Gastrocnemius medialis (tissue), 4 donors: Measurements from ENCODE around the gene RAB9A. TPM values are rescaled to one million over a fixed set of nuclear protein-coding genes. Genes with fewer than 3 reads are reported as not detected.

Experiments
- ATAC-seq, 2 donors: fragments of 150-250 bp; one replicate each; pipeline ENCODE4 v1.9.1; 2016
- DNase-seq, 2 donors: peaks; one replicate each; pipeline ENCODE4 v3.0.0-alpha.2; 2019
- H3K27ac ChIP-seq, 4 donors: fragments of 200-600 bp; sonication (generic); 1 replicate in 1 of 4; 2 replicates in 3 of 4; pipeline ENCODE4 v1.5.1; 2016 to 2018; ENCODE audit warnings: mild to moderate bottlenecking in 2 of 4, moderate library complexity in 1 of 4
- H3K27me3 ChIP-seq, 3 donors: fragments of 200-600 bp; sonication (generic) in 2 of 3; 1 replicate in 1 of 3; 2 replicates in 2 of 3; pipeline versions ENCODE4 v1.5.1 to v1.6.0; 2016 to 2019; ENCODE audit warnings: mild to moderate bottlenecking in 1 of 3, moderate library complexity in 1 of 3
- H3K36me3 ChIP-seq, 2 donors: fragments of 200-600 bp; sonication (generic) in 1 of 2; one replicate each; pipeline ENCODE4 v1.5.1; 2017 to 2018
- H3K4me1 ChIP-seq, 2 donors: fragments of 200-600 bp; sonication (generic) in 1 of 2; one replicate each; pipeline ENCODE4 v1.5.1; 2016 to 2017; ENCODE audit warnings: mild to moderate bottlenecking in 2 of 2
- H3K4me3 ChIP-seq, 4 donors: fragments of 200-600 bp; sonication (generic) in 3 of 4; 1 replicate in 1 of 4; 2 replicates in 3 of 4; pipeline ENCODE4 v1.5.1; 2016 to 2019; ENCODE audit warnings: mild to moderate bottlenecking in 2 of 4
- H3K9me3 ChIP-seq, 3 donors: fragments of 200-600 bp; sonication (generic) in 2 of 3; 1 replicate in 1 of 3; 2 replicates in 2 of 3; pipeline ENCODE4 v1.5.1; 2016 to 2019
- POLR2A ChIP-seq, 2 donors: fragments of 450-650 bp; IDR thresholded peaks; one replicate each; pipeline ENCODE4 v1.6.1; 2017; ENCODE audit warnings: antibody characterized with exemption in 2 of 2, mild to moderate bottlenecking in 2 of 2, moderate library complexity in 2 of 2
- in situ Hi-C, 4 donors: fragments of 200-750 bp; cut with MboI; loops; one replicate each; pipeline versions ENCODE4 v1.15.0 to v1.8.0; 2017; ENCODE audit warnings: low sequenced_read_pairs in 4 of 4
- intact Hi-C: fragments of 100-400 bp; cut with DNase I; formaldehyde crosslinking; loops from one replicate; pipeline ENCODE4 v1.15.1; 2023; ENCODE audit warnings: low total_unique reads
- total RNA-seq, 4 donors: library from RNA; depleted of rRNA; stranded (reverse); fragments of >200 nt; gene quantifications; one replicate each; pipeline versions ENCODE4 v1.1.0 to v1.2.3, GENCODE V29; 2016
- TF ChIP-seq, protein P1 (sequence below), 5 experiments: fragments of 450-650 bp in 3 of 5; fragments of 200-600 bp in 2 of 5; sonication (generic) in 2 of 5; IDR thresholded peaks in 4 of 5; conservative IDR thresholded peaks in 1 of 5; 1 replicate in 4 of 5; 2 replicates in 1 of 5; pipeline ENCODE4 v1.5.1; 2016 to 2019; ENCODE audit warnings: antibody characterized with exemption in 5 of 5, mild to moderate bottlenecking in 3 of 5, moderate library complexity in 3 of 5

The RAB9A gene
- total RNA-seq, 4 donors from 2014 or later = 15.0 to 21.7 (median 18.5) TPM

DNA sequence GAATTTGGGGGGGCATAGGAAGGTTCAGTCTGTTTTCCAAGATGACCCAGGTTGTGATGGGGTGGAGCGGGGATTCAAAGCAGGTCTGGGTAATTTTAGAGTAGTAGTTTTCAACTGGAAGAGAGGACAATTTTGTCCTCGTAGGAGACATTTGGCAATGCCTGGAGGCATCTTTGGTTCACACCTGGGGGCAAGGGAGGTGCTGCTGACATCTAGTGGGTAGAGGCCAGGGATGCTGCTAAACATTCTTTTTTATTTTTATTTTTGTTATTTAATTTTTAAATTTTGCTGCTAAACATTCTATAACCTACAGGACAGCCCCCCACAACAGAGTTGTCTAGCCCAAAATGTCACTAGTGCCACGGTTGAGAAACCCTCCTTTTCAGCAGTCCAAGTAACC, 1.9 kb downstream of the RAB9A start:
- no peak for ATAC-seq
- in situ Hi-C loops = no loop called here
- intact Hi-C loops = no loop called here
- Histone ChIP-seq H3K4me3 (peak overlapping the region in 2 of 4 donors; percentile 74 to 82), H3K36me3 (no peaks in the 10 kb centered on the region), H3K9me3 (no peaks in the 10 kb centered on the region), H3K27ac (peak overlapping the region; percentile 91 to 98 (median 94)), H3K27me3 (no peaks in the 10 kb centered on the region), H3K4me1 (peaks cover 41 to 46% of the 10 kb centered on the region in 2 donors)
- no peak for DNase-seq
- no peak for TF ChIP-seq POLR2A (IDR thresholded peaks at IDR 0.05)
- TF ChIP-seq, protein P1, sequence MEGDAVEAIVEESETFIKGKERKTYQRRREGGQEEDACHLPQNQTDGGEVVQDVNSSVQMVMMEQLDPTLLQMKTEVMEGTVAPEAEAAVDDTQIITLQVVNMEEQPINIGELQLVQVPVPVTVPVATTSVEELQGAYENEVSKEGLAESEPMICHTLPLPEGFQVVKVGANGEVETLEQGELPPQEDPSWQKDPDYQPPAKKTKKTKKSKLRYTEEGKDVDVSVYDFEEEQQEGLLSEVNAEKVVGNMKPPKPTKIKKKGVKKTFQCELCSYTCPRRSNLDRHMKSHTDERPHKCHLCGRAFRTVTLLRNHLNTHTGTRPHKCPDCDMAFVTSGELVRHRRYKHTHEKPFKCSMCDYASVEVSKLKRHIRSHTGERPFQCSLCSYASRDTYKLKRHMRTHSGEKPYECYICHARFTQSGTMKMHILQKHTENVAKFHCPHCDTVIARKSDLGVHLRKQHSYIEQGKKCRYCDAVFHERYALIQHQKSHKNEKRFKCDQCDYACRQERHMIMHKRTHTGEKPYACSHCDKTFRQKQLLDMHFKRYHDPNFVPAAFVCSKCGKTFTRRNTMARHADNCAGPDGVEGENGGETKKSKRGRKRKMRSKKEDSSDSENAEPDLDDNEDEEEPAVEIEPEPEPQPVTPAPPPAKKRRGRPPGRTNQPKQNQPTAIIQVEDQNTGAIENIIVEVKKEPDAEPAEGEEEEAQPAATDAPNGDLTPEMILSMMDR (IDR thresholded peaks at IDR 0.05 in 4 of 5, conservative IDR thresholded peaks at IDR 0.05 in 1 of 5) = no peak

DNA sequence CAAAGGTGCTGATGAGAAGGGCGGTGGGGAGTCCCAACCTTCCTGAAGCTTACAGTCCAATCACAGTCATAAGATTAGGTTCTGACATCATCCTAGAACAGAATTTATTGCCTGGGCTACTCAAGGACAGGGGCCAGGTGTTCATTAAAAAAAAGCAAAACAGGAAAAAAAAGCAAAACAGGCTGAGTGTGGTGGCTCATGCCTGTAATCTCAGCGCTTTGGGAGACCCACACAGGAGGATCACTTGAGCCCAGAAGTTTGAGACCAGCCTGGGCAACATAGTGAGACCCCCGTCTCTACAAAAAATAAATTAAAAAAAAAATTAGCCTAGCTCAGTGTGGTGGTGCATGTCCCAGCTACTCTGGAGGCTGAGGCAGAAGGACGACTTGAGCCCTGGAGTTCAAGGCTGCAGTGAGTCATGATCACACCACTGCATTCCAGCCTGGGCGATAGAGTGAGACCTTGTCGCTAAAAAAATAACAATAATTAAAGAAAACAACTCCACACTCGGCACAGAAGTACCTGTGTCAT, 3.0 kb downstream of the RAB9A start:
- no peak for DNase-seq
- H3K9me3 ChIP-seq = no peaks in the 10 kb centered on the region
- intact Hi-C loops = loop anchor here (2.0 kb wide), 1 partner anchor 27 kb away; no protein-coding TSS in a partner anchor
- H3K36me3 ChIP-seq = no peaks in the 10 kb centered on the region
- no peak for ATAC-seq
- no peaks in the 10 kb centered on the region for H3K27me3 ChIP-seq
- H3K4me3 ChIP-seq = no peak overlapping the region
- peaks cover 41 to 47% of the 10 kb centered on the region in 2 donors for H3K4me1 ChIP-seq
- peak overlapping the region; percentile 45 to 78 (median 70) for H3K27ac ChIP-seq
- no peak for TF ChIP-seq POLR2A (IDR thresholded peaks at IDR 0.05)
- TF ChIP-seq, protein P1 (IDR thresholded peaks at IDR 0.05 in 4 of 5, conservative IDR thresholded peaks at IDR 0.05 in 1 of 5) = no peak
- in situ Hi-C loops = no loop called here

DNA sequence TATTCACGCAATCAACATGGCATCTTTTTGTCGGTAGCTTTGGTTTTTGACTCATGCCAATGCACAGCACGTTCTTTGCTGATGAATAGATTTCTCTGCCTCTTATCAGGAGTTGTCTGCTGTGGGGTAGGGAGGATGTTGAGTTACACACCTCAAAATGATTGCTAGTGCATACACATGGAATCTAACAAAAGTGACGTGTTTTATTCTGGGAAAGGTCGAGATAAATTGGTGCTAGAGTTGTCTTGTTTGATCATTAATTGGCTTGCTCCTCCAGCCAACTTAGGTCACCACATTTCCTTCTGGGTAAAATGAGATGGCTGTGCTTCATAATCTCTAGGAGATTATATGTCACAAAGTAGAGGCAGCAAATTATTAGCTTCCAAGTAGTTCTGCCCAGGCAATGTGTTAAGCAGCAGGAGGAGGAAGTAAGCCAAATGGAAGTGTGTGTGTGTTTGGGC, 3.9 kb downstream of the RAB9A start:
- no peaks in the 10 kb centered on the region for H3K9me3 ChIP-seq
- in situ Hi-C loops = no loop called here
- TF ChIP-seq POLR2A (IDR thresholded peaks at IDR 0.05) = no peak
- TF ChIP-seq, protein P1 (IDR thresholded peaks at IDR 0.05 in 4 of 5, conservative IDR thresholded peaks at IDR 0.05 in 1 of 5) = no peak
- intact Hi-C loops = loop anchor here (2.0 kb wide), 1 partner anchor 26 kb away; no protein-coding TSS in a partner anchor
- peaks cover 43 to 47% of the 10 kb centered on the region in 2 donors for H3K4me1 ChIP-seq
- ATAC-seq = no peak
- no peak for DNase-seq
- H3K27ac ChIP-seq = peak overlapping the region; percentile 45 to 78 (median 70)
- no peak overlapping the region for H3K4me3 ChIP-seq
- no peaks in the 10 kb centered on the region for H3K36me3 ChIP-seq
- no peaks in the 10 kb centered on the region for H3K27me3 ChIP-seq

DNA sequence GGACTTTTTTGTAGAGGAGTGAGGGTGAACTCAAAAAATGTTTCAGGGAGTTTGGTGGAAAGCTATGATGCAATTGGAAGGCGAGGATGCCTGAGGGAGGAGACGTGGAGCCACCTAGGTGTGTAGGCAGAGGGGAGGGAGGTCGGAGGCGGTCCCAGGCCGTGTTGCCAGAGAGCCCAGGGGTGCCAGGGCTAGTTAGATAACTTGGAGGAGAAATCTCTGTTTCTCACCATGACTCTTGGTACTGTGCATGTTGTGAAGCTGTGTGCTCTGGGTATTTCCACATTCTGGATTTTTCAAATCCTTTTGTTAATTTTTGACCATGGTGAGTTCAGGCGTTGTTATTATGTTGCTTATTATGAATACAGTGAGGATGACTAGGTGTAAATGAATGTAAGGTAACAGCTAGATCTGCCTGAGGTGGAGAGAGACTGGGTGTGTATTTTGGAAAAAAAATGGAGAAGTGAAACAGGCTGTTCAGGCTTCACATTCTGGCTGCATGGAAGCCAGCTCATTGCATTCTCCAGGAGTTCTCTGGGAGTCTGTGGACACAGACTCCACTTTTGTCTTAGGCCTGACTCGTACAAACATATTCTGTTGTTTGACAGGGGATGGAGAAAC, 4.5 kb downstream of the RAB9A start:
- H3K4me1 ChIP-seq = peaks cover 50 to 51% of the 10 kb centered on the region in 2 donors

More for the DNA sequence above, 4.5 kb downstream of the RAB9A start:
- no peaks in the 10 kb centered on the region for H3K9me3 ChIP-seq
- peak overlapping the region; percentile 45 to 78 (median 70) for H3K27ac ChIP-seq
- no peaks in the 10 kb centered on the region for H3K27me3 ChIP-seq
- intact Hi-C loops = loop anchor here (2.0 kb wide), 1 partner anchor 25 kb away; no protein-coding TSS in a partner anchor
- no peak overlapping the region for H3K4me3 ChIP-seq
- H3K36me3 ChIP-seq = no peaks in the 10 kb centered on the region
- TF ChIP-seq, protein P1 (IDR thresholded peaks at IDR 0.05 in 4 of 5, conservative IDR thresholded peaks at IDR 0.05 in 1 of 5) = no peak
- no peak for TF ChIP-seq POLR2A (IDR thresholded peaks at IDR 0.05)
- ATAC-seq = no peak
- no peak for DNase-seq
- in situ Hi-C loops = no loop called here
